ENCODE measurements around the gene COL6A5.

The COL6A5 gene
- long read RNA-seq: 0 reads

- TF ChIP-seq CTCF (IDR thresholded peaks at IDR 0.05; ENCODE audit: insufficient read depth, low read length) (no peak), REST (IDR thresholded peaks at IDR 0.05; ENCODE audit: insufficient replicate concordance, low read depth) (no peak), GABPA (IDR thresholded peaks at IDR 0.05; ENCODE audit: low read depth) (no peak), SPI1 (IDR thresholded peaks at IDR 0.05; ENCODE audit: borderline replicate concordance, low read depth) (no peak), POLR2AphosphoS5 (IDR thresholded peaks at IDR 0.05; ENCODE audit: low read depth) (no peak)
Observed at GRCh38 chr3:130345487-130346079, at the start of gene COL6A5. Gene COL6A5, plus strand, starts transcription at chr3:130345672. Its CDS starts 27,967 bp downstream, at chr3:130373639.

GRCh38 chr3:130299531-130299930 lies 45.9 kb upstream of the COL6A5 start:
- H3K27ac ChIP-seq (replicated peaks): no peak overlapping the region
- no peak overlapping the region for H3K4me3 ChIP-seq (replicated peaks; ENCODE audit: insufficient read depth, low read length)
- TF ChIP-seq POLR2AphosphoS5 (IDR thresholded peaks at IDR 0.05; ENCODE audit: low read depth): no peak
- no peak for TF ChIP-seq GABPA (IDR thresholded peaks at IDR 0.05; ENCODE audit: low read depth)
- no peak for TF ChIP-seq SPI1 (IDR thresholded peaks at IDR 0.05; ENCODE audit: borderline replicate concordance, low read depth)
- TF ChIP-seq CTCF (IDR thresholded peaks at IDR 0.05; ENCODE audit: insufficient read depth, low read length): no peak
- TF ChIP-seq REST (IDR thresholded peaks at IDR 0.05; ENCODE audit: insufficient replicate concordance, low read depth): no peak
- no peaks in the 10 kb centered on the region for H3K27me3 ChIP-seq (ENCODE audit: insufficient read depth, poor library complexity, severe bottlenecking)
- DNase-seq (ENCODE audit: low read depth in 1 of 2, low spot score in 1 of 2): no peak

More at GRCh38 chr3:130345487-130346079, at the start of gene COL6A5:
- H3K4me3 ChIP-seq (replicated peaks; ENCODE audit: insufficient read depth, low read length): no peak within 1 kb of the TSS
- H3K27me3 ChIP-seq (ENCODE audit: insufficient read depth, poor library complexity, severe bottlenecking): peaks cover 36% of the 10 kb centered on the region
- no peak within 1 kb of the TSS for H3K27ac ChIP-seq (replicated peaks)
- DNase-seq (ENCODE audit: low read depth in 1 of 2, low spot score in 1 of 2): no peak

GRCh38 chr3:130300888-130301287 lies 44.6 kb upstream of the COL6A5 start:
- Histone ChIP-seq H3K27me3 (ENCODE audit: insufficient read depth, poor library complexity, severe bottlenecking) (no peaks in the 10 kb centered on the region), H3K27ac (replicated peaks) (no peak overlapping the region), H3K4me3 (replicated peaks; ENCODE audit: insufficient read depth, low read length) (no peak overlapping the region)
- DNase-seq (ENCODE audit: low read depth in 1 of 2, low spot score in 1 of 2): no peak
- no peak for TF ChIP-seq POLR2AphosphoS5 (IDR thresholded peaks at IDR 0.05; ENCODE audit: low read depth)
- no peak for TF ChIP-seq CTCF (IDR thresholded peaks at IDR 0.05; ENCODE audit: insufficient read depth, low read length)
- no peak for TF ChIP-seq GABPA (IDR thresholded peaks at IDR 0.05; ENCODE audit: low read depth)

- TF ChIP-seq GABPA (IDR thresholded peaks at IDR 0.05; ENCODE audit: low read depth) (no peak), SPI1 (IDR thresholded peaks at IDR 0.05; ENCODE audit: borderline replicate concordance, low read depth) (no peak), POLR2AphosphoS5 (IDR thresholded peaks at IDR 0.05; ENCODE audit: low read depth) (no peak), CTCF (IDR thresholded peaks at IDR 0.05; ENCODE audit: insufficient read depth, low read length) (no peak), REST (IDR thresholded peaks at IDR 0.05; ENCODE audit: insufficient replicate concordance, low read depth) (no peak)
- DNase-seq (ENCODE audit: low read depth in 1 of 2, low spot score in 1 of 2): no peak
- no peak overlapping the region for H3K27ac ChIP-seq (replicated peaks)
- H3K27me3 ChIP-seq (ENCODE audit: insufficient read depth, poor library complexity, severe bottlenecking): peaks cover 8% of the 10 kb centered on the region
- no peak overlapping the region for H3K4me3 ChIP-seq (replicated peaks; ENCODE audit: insufficient read depth, low read length)
Observed at GRCh38 chr3:130310109-130310508, 35.4 kb upstream of the COL6A5 start.
